OCI-LY1 (cell line): ENCODE data around the gene CDC23.

ENCODE experiments used
- CTCF ChIP-seq: fragments of 200-600 bp; sonication (generic), shearing (Covaris generic); IDR thresholded peaks from 2 replicates; pipeline ENCODE4 v1.5.1; 2017; ENCODE audit warnings: mild to moderate bottlenecking, antibody characterized with exemption, low read length, moderate library complexity, mixed read lengths
- EZH2 ChIP-seq: fragments of 200-600 bp; sonication (generic), shearing (Covaris generic); IDR thresholded peaks from 2 replicates; pipeline ENCODE4 v1.8.0; 2017; ENCODE audit warnings: borderline replicate concordance, mixed run types, mild to moderate bottlenecking, antibody characterized with exemption, low read length, moderate library complexity, mixed read lengths

- TF ChIP-seq CTCF (no peak), EZH2 (no peak)
Observed at GRCh38 chr5:138192826-138193225, 20.3 kb downstream of the CDC23 start.
